Measurements from ENCODE around the gene LRRC45. TPM values are rescaled to one million over a fixed set of nuclear protein-coding genes. Genes with fewer than 3 reads are reported as not detected.

LRRC45 gene
- total RNA-seq, 1 experiment from 2014 or later = 40.1 TPM

- Histone ChIP-seq H3K36me3 (ENCODE audit: control insufficient read depth in 1 of 2, insufficient read depth in 2 of 2, low read length in 2 of 2) (no peaks in the 10 kb centered on the region; a peak in 1 of 4 replicates), H2AFZ (ENCODE audit: low read depth, low read length, poor library complexity, severe bottlenecking) (no peak overlapping the region), H3K9ac (ENCODE audit: low read length) (no peak overlapping the region), H4K20me1 (ENCODE audit: insufficient read depth) (no peaks in the 10 kb centered on the region), H3K9me2 (ENCODE audit: insufficient read depth) (no peaks in the 10 kb centered on the region), H3K4me3 (replicated peaks in 1 of 2; ENCODE audit: low read depth in 1 of 2, low read length in 2 of 2) (no peak overlapping the region), H3K27me3 (ENCODE audit: insufficient read depth, low read length) (no peaks in the 10 kb centered on the region), H3K4me2 (ENCODE audit: low read length) (no peak overlapping the region), H3K4me1 (ENCODE audit: control insufficient read depth in 1 of 2, insufficient read depth in 2 of 2, low read length in 2 of 2) (peaks cover 17 to 24% of the 10 kb centered on the region in 2 experiments), H3K9me3 (ENCODE audit: control insufficient read depth in 1 of 2, insufficient read depth in 1 of 2, low read depth in 1 of 2, low read length in 2 of 2) (no peaks in the 10 kb centered on the region), H3K27ac (ENCODE audit: low read depth, low read length) (no peak overlapping the region; the same call in 1 of the 2 replicates), H3K79me2 (ENCODE audit: insufficient read depth, low read length) (no peaks in the 10 kb centered on the region)
- ChIA-PET RAD21 (ENCODE audit: low non-redundant PET in 1 of 2, low total read pairs in 2 of 2, uncharacterized antibody in 2 of 2, unreplicated experiment in 2 of 2) (no interaction called here), POLR2A (no interaction called here), CTCF (interaction anchor here (1.1 kb wide), 2 partner anchors 34 to 41 kb away, joined by 3 read pairs; partner anchors contain the start of gene DCXR)
- no peak for ATAC-seq
- intact Hi-C loops (cut with micrococcal nuclease) = no loop called here
- no peak for DNase-seq (ENCODE audit: low read depth, low spot score)
- TF ChIP-seq SRF (IDR thresholded peaks at IDR 0.05; ENCODE audit: low read depth) (no peak), TCF7L2 (IDR thresholded peaks at IDR 0.05; ENCODE audit: borderline replicate concordance, extremely low read depth, insufficient read depth, insufficient read length) (no peak), EZH2 (IDR thresholded peaks at IDR 0.05) (no peak), ZBTB33 (IDR thresholded peaks at IDR 0.05; ENCODE audit: extremely low read depth, insufficient replicate concordance, low read length) (no peak), RAD21 (IDR thresholded peaks at IDR 0.05; ENCODE audit: low read depth) (no peak), JUND (IDR thresholded peaks at IDR 0.05) (no peak), YY1 (IDR thresholded peaks at IDR 0.05; ENCODE audit: extremely low read depth, insufficient replicate concordance, low read depth, low read length) (no peak), SP1 (IDR thresholded peaks at IDR 0.05; ENCODE audit: low read depth) (no peak), CTCF (IDR thresholded peaks at IDR 0.05 in 2 of 3, conservative IDR thresholded peaks at IDR 0.05 in 1 of 3; ENCODE audit: borderline replicate concordance in 1 of 3, insufficient read depth in 1 of 3, low read depth in 2 of 3, low read length in 2 of 3) (no peak), FOSL1 (IDR thresholded peaks at IDR 0.05; ENCODE audit: low read depth) (no peak), CEBPB (IDR thresholded peaks at IDR 0.05; ENCODE audit: low read depth) (no peak), REST (IDR thresholded peaks at IDR 0.05; ENCODE audit: low read depth) (no peak), CBX3 (IDR thresholded peaks at IDR 0.05; ENCODE audit: low read depth) (no peak), EGR1 (IDR thresholded peaks at IDR 0.05; ENCODE audit: low read depth) (no peak), MAX (IDR thresholded peaks at IDR 0.05) (no peak), SIN3A (IDR thresholded peaks at IDR 0.05; ENCODE audit: low read depth) (no peak), EZH2phosphoT487 (IDR thresholded peaks at IDR 0.05; ENCODE audit: borderline replicate concordance) (no peak), POLR2AphosphoS5 (IDR thresholded peaks at IDR 0.05; ENCODE audit: low read depth, low read length) (no peak), ELF1 (IDR thresholded peaks at IDR 0.05; ENCODE audit: borderline replicate concordance, low read depth) (no peak)
- BruUV-seq (replicated peaks) = no TSS peak
Observed at GRCh38 chr17:81996757-81997441, 26.2 kb upstream of the LRRC45 start.
